ENCODE results near the gene CMIP. TPM values are rescaled to one million over a fixed set of nuclear protein-coding genes. Genes with fewer than 3 reads are reported as not detected.

CMIP gene
- total RNA-seq, 3 donors from 2014 or later, result 14.9 to 23.9 (median 17.6) TPM

DNA sequence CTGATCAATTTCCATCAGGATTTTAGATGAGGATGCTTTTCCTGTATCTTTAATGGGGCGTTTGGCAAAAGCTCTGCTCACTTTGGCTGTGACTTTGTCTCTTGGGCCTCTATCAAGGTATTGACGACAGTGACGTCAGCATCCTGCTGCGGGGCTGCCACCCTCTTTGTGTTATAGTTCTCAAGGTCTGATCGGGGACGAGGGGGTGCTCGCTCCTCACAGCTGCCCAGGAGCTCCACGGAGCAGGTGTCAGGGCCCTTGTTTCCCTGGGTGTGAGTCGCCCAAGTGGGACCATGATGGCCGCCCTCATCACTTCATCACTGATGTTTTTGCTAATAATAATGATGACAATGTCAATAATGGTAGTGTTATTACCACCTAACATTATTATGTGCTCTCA, 65.4 kb downstream of the CMIP start:
- Histone ChIP-seq H3K27ac (no peak overlapping the region), H3K4me3 (no peak overlapping the region), H3K4me1 (peaks cover 0 to 4% of the 10 kb centered on the region in 2 donors), H3K27me3 (no peaks in the 10 kb centered on the region), H3K9me3 (no peaks in the 10 kb centered on the region), H3K36me3 (no peaks in the 10 kb centered on the region)
- TF ChIP-seq, protein P1, sequence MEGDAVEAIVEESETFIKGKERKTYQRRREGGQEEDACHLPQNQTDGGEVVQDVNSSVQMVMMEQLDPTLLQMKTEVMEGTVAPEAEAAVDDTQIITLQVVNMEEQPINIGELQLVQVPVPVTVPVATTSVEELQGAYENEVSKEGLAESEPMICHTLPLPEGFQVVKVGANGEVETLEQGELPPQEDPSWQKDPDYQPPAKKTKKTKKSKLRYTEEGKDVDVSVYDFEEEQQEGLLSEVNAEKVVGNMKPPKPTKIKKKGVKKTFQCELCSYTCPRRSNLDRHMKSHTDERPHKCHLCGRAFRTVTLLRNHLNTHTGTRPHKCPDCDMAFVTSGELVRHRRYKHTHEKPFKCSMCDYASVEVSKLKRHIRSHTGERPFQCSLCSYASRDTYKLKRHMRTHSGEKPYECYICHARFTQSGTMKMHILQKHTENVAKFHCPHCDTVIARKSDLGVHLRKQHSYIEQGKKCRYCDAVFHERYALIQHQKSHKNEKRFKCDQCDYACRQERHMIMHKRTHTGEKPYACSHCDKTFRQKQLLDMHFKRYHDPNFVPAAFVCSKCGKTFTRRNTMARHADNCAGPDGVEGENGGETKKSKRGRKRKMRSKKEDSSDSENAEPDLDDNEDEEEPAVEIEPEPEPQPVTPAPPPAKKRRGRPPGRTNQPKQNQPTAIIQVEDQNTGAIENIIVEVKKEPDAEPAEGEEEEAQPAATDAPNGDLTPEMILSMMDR (IDR thresholded peaks at IDR 0.05), result no peak
- peak in 1 of 2 donors; percentile 40 for DNase-seq (ENCODE audit: low spot score in 2 of 2)
- intact Hi-C loops (cut with DNase I; ENCODE audit: low total_unique reads), result no loop called here

DNA sequence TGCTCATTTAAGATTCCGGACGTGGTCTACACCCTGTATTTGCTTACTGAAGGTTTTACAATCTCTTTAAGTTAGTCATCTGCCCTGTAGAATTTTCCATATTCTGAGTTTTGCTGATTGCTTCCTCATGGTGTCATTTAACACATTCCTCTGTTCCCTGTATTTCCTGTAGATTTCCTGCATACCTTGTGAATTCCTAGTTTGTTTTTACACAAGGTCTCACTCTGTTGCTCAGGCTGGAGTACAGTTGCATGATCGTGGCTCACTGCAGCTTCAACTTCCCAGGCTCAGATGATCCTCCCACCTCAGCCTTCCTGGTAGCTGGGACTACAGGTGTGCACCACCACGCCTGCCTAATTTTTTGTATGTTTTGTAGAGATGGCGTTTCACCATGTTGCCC, 66.8 kb downstream of the CMIP start:
- Histone ChIP-seq H3K27ac (no peak overlapping the region), H3K36me3 (no peaks in the 10 kb centered on the region), H3K4me1 (peaks cover 0 to 4% of the 10 kb centered on the region in 2 donors), H3K27me3 (no peaks in the 10 kb centered on the region), H3K4me3 (no peak overlapping the region), H3K9me3 (no peaks in the 10 kb centered on the region)
- DNase-seq (ENCODE audit: low spot score in 2 of 2), result no peak
- TF ChIP-seq POLR2A (IDR thresholded peaks at IDR 0.05) (no peak), POLR2AphosphoS5 (IDR thresholded peaks at IDR 0.05) (no peak)
- intact Hi-C loops (cut with DNase I; ENCODE audit: low total_unique reads), result no loop called here

DNA sequence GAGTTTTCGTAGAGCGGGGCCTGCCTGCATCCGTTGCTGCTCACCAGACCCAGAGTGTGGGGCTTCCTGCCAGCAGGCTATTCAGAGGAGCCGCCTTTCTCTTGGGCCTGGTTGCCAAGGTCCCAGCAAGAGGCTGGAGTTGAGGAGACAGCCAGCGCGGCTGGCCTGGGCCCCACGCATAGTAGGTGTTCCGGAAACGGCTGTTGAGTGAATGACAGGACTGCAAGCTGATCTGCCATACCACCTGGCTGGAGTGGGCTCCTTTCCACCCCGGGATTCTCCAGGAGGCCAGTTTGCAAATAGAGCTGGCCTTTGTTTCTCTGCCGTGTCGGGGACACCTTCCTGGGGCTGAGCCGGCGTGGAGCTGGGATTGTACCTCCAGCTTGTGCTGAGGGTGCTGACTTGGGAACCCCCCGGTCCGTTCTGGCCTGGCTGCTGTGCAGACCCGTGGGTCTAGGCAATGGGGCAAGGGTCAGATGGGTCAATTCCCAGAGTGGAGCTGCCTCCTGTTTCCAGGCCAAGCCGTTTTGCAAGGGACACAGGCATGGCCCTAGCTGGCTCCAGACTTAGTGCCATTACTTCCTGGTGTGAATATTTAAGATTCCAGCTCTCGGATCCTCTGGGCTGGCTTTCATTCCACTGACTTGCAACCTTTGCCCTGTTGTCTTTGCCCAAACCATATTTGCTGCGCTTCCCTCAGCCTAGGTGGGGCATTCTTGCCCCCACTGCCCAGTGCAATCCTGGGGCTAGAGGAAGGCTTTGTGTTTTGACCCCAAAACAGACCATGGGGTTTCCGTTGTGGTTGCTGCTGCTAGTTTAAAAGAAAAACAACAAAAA, 68.8 kb downstream of the CMIP start:
- TF ChIP-seq POLR2A (IDR thresholded peaks at IDR 0.05) (no peak), POLR2AphosphoS5 (IDR thresholded peaks at IDR 0.05) (no peak)
- TF ChIP-seq, protein P1 (IDR thresholded peaks at IDR 0.05), result no peak
- Histone ChIP-seq H3K9me3 (no peaks in the 10 kb centered on the region), H3K4me1 (peaks cover 0 to 4% of the 10 kb centered on the region in 2 donors), H3K27ac (peak overlapping the region; percentile 30 to 41), H3K27me3 (no peaks in the 10 kb centered on the region), H3K4me3 (no peak overlapping the region), H3K36me3 (no peaks in the 10 kb centered on the region)
- intact Hi-C loops (cut with DNase I; ENCODE audit: low total_unique reads), result no loop called here
- DNase-seq (ENCODE audit: low spot score in 2 of 2), result no peak

DNA sequence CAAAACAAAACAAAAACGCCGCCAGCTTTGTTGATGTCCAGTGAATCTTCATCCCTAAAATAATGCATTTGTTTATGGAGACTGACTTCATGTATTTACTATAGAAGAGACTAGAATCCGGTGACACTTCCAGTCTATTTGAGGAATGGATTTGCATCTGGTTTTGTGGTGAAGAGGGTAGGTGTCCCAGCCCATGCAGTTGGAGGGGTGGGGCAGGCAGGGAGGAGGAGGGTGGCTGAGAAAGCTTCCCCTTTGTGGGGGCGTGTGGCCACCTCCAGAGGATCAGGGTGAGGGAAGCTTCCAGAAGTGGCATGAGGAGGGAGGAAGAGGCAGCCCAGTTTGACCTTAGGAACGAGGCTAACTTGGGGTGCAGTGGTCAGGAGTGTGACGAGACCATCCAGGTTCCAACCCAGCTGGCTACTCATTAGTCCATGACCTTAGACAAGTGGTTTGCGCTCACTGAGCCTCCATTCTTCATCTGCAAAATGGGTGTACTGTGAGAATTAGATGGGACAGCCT, 69.5 kb downstream of the CMIP start:
- no peaks in the 10 kb centered on the region for H3K36me3 ChIP-seq
- intact Hi-C loops (cut with DNase I; ENCODE audit: low total_unique reads), result no loop called here
- no peak for TF ChIP-seq POLR2AphosphoS5 (IDR thresholded peaks at IDR 0.05)
- TF ChIP-seq, protein P1 (IDR thresholded peaks at IDR 0.05), result no peak
- no peak for TF ChIP-seq POLR2A (IDR thresholded peaks at IDR 0.05)
- H3K27ac ChIP-seq, result peak overlapping the region; percentile 30 to 41
- no peaks in the 10 kb centered on the region for H3K9me3 ChIP-seq
- no peak overlapping the region for H3K4me3 ChIP-seq
- DNase-seq (ENCODE audit: low spot score in 2 of 2), result no peak
- H3K4me1 ChIP-seq, result peaks cover 0 to 4% of the 10 kb centered on the region in 2 donors
- no peaks in the 10 kb centered on the region for H3K27me3 ChIP-seq

DNA sequence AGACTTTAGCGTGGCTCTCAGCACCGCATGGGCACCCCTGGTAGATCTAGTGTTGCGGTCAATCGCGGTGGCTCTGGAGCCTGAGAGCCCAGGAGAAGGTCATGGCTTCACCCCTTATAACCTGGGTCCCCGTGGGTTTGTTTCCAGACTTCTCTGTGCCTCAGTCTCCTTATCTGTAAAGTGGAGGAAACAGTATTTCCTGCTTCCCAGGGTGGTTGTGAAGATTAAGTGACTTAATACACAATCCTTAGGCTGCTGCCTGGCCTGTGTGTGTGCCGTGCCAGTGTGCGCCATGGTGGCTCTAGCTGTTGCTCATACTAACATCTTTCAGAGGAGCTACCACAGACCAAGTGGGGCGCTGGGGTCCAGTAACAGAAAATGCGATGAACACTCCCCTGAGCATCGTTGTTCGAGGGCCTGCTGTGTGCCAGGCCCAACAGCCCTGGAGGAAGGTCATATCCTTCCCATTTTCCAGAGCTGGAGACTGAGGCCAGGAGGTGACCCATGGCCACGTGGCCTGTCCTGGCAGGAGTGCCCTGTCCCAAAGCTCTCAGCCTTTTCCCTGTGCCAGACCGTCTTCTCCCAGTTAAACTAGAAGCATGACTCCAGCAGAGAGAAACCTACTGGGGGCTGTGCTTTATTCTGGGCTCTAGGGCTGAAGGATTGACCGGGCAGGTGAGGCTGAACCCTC, 70.1 kb downstream of the CMIP start:
- DNase-seq (ENCODE audit: low spot score in 2 of 2), result no peak
- intact Hi-C loops (cut with DNase I; ENCODE audit: low total_unique reads), result no loop called here
- no peaks in the 10 kb centered on the region for H3K27me3 ChIP-seq
- no peaks in the 10 kb centered on the region for H3K9me3 ChIP-seq
- TF ChIP-seq, protein P1 (IDR thresholded peaks at IDR 0.05), result no peak
- TF ChIP-seq POLR2A (IDR thresholded peaks at IDR 0.05), result no peak
- no peak overlapping the region for H3K4me3 ChIP-seq
- H3K36me3 ChIP-seq, result no peaks in the 10 kb centered on the region
- peaks cover 0 to 4% of the 10 kb centered on the region in 2 donors for H3K4me1 ChIP-seq
- H3K27ac ChIP-seq, result peak overlapping the region in 1 of 2 donors; percentile 15
